Measurements from ENCODE around the gene CDK14.

CDK14 gene

DNA sequence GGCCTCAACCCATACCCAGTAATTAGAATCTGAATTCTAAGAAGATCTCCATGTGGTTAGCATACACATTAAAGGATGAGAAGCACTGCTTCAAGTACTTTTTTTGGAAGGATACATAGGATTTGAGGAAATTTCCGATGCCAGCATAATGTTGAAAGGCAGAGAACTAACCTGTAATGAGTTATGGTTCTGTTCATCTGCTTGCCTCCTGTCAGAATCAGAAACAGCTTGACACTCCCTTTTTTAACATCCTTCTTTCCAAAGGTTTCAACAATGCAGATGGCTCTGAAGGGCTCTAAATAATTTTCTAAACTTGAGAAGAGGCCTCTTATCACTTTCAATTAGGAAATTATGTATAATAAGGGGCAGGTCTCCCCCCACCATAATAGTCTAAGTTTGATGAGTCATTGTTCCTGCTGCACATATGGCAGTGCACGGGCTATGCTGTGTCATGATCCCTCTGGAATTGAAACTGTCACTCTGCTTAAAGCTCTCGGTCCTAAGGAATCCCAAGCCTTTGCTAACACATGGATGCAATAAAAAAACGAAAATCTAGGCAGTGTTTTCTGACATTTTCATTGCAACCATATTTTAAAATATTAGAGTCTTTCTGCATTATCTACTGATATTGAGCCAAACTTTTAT lies 376.9 kb downstream of the CDK14 start:
- no peak for DNase-seq

DNA sequence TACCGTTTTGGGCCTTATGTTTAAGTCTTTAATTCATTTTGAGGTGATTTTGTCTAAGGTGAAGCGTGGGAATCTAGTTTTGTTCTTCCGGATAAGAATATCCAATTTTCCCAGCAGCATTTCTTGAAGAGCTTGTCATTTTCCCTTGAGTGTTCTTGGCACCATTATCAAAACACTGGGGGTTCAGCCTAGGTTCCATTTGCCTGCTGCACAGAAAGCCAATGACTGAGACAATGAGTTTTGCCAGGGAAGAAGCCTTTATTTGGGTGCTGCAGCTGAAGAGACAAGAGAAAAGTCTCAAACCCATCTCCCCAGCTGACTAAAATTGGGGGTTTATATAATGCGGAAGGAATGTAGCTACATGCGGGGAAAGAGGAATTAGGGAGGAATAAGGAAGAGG lies 380.9 kb downstream of the CDK14 start:
- no peak for DNase-seq

DNA sequence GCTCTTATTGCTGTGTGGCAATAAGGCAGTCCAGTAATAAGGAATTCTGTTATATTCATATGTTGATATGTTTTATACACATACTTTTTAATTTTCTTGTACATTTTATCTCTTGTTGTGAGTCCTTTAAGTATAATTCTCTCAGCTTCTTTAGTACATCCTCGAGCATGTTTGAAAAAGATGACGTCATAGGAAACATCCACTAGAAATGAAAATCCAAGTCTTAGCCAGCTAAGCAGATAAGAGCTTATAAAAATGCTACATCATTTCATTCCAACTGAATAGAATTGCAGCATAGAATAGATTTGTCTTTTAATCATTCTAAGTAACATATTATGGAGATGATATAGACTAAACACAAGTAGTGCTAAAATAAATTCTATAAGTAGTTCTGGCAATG lies 384.4 kb downstream of the CDK14 start:
- no peak for DNase-seq

DNA sequence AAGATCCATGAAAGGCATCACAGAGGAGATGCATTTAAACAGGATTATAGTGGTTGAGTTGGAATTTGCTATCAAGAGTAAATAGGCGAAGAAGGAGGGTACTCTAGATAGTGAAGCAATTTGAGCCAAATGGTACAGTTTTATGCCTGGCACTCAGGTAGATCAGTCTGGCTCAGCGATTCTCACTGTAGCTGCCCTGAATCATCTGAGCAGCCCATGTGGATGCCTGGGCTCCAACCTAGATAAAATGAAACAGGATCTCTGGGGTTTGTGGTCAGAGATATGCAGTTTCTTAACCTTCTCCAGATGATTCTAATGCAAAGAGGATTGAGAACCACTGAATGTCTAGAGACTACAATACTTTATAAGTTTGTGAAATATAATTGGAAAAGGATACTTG lies 386.1 kb downstream of the CDK14 start:
- no peak for DNase-seq

DNA sequence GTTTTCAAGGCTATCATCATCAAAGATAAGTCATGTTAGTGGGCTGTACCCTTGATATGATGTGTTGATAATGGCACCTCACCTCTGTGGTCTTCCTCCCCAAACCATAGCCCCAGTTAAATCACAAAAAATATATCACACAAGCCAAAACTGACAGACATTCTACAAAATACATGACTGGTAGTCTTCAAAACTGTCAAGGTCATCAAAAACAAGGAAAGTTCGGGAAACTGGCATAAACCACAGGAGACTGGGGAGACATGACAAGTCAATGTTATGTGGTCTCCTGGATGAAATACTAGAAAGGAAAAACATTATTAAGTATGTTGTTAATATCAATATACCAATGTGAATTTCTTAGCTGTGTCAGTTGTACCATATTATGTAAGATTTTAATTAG lies 388.6 kb downstream of the CDK14 start:
- DNase-seq: no peak

DNA sequence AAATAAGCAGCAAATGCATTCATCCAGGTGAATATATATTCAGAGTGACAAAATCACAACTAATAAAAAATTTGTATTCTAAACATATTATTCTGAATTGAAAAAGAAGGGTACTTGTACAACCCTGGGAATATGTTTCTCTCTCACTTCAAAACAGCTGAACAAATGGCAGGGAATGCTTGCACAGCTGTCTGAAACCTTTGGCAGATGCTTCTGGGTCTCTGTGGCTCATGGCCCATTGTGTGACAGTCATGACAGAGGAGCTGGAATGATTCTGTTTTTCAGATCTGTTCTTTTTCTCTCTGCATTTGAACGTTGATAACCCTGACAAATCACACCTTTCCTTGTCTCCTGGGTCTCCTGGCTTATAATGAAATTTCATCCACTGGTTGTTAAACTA lies 392.4 kb downstream of the CDK14 start:
- no peak for DNase-seq

DNA sequence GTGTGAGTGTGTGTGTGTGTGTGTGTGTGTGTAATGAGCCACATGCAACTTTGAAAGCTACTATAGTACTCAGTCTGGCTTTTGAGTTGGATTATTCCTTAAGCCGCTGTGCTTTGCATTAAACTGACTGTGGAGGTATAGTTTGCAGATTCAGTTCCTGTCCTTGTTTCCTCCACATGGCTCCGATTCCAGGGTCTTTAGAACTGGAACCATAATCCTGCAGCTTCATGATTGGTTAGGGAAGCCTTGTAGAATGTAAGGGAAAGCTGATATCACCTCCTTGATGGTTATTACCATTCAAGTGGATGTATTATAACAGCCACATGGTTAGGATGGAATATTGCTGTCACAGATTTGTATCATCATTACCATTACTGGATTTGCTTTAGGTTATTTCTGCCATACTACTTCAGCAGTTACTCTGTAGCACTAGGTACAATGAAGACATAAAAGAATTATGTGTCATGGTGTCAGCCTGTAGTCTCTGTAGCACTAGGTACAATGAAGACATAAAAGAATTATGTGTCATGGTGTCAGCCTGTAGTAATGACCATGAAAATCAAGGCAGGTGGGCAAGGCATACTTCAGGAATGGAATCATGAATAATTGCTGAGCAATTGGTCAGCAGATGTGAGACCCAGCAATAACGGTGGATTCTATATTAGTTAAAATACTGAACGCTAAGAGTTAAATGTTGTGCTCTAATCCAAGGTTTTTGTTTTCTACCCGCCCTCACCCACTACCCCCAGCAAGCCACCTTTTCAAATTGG lies 393.1 kb downstream of the CDK14 start:
- no peak for DNase-seq

DNA sequence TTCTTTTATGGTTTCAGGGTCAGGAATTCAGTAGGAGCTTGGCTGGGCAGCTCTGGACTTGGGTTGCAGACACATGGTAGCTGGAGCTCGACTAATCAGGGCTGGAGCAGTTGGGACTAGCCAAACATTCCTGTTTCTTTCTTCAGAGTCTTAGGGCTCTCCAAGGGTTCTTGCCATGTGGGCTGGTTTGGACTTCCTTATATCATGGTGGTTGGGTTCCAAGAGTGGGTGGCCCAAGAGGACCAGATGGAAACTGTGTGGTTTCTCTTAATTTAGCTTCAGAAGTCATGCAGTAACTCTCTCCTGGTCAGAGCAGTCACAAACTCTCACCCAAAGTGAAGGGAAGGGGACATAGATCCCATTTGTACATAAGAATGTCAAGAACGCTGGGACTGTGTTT lies 398.0 kb downstream of the CDK14 start:
- DNase-seq: no peak

DNA sequence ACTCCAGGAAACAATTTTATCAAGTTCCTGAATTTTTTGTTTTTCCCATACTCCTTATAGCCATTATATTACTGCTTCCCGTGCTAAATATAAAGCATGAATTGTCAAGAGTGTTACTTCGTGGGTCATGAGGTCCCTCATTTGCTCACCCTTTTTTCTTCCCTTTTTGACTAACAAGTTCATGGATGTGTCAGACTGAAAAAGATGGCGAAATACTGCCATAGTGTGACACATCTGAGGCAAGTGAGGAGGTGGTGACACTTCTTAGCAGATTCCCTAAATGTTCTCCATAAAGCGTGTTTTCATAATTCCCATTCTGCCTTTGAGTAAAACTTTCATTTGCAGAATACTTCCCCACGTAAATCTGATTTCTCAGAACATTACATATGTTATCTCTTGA lies 398.5 kb downstream of the CDK14 start:
- no peak for DNase-seq

DNA sequence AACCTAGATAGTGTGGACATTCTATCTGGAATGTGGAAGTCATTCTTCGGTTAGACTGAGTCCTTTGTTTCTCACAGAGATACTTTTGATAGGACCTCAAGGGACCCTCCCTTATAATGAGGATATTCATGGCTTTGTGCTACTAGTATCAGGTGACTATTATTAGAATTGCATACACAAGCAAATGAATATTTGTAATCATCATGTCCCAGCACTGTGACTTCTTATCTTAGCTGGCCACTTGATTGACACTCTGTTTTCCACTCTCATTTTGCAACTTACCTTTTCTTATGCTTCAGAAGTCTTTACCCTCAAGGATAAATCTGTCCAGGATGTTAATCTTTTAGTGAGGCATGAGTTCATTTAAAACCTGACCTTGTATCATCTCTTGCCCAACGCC lies 399.9 kb downstream of the CDK14 start:
- DNase-seq: no peak

DNA sequence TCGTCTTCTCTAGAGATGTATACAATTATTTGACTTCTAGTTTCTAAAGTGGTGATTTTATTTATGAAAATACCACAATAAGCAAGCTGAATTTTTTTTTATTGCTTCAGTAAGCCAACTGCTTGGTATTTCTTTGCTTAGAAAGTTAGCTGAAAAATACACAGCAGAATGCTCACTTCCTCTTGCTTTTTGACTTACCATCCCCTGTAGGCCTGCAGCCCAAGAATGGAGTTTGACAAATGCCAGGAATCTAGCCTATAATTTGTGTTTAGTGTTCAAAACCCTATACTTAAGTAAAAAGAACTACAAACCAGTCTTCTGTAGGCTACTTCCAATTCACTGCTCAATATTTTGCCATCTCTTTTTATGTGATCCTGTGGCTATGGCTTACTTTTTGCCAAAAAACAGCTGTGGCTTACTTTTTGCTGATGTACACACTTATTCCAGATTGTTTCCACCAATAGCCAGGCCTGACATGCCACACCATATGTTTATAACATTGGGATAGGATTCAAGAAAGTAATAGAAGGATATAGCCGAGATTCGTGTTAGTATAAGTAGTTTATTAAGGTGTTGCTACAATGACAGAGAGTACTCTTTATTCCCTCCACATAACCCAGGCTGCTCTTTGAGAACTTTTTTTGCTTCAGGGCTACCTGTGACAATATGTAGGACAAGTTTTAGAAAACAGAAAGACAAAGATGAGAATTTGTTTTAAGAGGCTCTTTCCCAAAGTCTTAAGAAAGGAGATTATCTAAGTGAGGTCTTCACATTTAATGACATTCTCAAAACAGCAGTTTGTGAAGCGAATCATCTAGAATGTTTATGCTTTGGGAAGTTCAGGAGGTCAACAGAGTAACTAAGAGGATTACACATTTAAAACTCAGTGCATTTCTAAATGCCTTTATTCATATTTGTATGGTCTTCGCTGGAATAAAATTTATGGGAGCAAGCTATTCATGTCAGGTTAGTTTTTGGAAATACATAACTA lies 404.2 kb downstream of the CDK14 start:
- DNase-seq: no peak

DNA sequence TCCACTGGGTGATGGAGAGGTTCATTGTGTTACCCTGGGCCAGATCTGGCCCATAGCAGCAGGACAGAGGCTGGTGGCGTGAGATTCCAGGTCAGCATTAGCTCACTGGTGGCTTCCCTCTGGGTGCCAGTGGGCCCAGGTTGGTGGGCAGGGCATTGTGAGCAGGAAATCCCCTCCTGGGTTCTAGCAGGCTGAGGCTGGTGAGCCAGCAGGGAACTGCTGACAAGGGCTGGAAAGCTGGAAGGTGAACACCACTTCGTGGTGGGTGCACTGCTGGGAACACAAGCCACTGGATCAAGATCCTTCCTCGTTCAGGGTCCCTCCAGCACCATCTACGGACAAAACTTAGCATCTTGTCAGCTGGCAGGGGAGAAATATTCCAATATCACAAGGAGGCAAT lies 408.9 kb downstream of the CDK14 start:
- no peak for DNase-seq

DNA sequence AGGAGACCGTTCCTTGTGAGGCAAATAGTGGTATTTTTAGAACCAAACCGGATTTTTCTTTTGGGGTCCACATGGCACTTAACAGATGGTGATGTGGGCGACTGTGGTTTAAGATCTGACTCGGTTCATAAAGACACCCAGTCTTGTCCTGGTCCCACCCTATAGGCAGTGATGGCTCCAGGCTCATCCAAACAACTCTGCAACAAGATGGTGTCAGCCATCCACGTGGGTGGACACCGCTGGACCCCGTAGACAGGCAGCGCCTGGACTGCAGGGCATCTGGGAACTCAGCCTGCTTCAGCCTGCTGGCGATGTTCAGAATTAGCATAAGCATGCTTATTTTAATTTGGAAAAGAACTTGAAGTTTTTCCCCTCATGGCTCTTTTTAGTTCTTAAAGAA lies 409.7 kb downstream of the CDK14 start:
- DNase-seq: no peak

DNA sequence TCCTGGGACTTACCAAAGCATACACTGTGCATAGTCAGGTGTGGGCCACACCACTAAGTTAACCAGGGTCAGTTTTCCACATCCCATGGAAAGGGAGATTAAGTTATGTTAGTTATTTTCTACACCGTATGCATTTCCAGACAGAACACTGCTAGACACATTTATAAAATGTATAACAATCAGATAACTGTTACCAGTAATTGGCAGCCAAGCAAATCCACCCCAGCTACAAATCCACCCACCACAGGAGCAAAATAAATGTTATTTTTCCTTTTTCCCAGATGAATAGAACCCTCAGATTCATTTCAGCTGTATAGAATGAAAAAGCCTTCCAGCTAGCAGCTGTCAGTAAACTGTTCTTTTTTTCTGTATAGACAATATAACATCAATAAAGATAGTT lies 411.2 kb downstream of the CDK14 start:
- DNase-seq: no peak

DNA sequence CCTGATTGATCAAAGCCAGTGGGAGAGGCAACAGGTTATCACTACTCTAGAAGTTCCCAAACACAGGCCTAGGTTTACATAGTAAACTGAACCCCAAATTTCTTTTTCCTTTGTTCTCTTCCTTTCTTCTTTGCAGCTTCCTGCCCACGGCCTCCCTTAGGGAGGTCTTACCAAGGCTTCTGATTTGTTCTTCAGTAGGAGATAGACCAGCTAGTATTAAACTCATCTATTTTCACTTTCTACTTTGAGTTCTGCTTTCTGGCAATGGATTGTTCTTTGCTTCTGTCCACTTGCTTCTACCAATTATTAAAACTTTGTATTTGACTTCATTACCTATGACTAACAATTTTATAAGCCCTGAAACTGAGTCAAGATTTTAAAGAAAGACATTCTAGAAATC lies 417.0 kb downstream of the CDK14 start:
- DNase-seq: no peak

DNA sequence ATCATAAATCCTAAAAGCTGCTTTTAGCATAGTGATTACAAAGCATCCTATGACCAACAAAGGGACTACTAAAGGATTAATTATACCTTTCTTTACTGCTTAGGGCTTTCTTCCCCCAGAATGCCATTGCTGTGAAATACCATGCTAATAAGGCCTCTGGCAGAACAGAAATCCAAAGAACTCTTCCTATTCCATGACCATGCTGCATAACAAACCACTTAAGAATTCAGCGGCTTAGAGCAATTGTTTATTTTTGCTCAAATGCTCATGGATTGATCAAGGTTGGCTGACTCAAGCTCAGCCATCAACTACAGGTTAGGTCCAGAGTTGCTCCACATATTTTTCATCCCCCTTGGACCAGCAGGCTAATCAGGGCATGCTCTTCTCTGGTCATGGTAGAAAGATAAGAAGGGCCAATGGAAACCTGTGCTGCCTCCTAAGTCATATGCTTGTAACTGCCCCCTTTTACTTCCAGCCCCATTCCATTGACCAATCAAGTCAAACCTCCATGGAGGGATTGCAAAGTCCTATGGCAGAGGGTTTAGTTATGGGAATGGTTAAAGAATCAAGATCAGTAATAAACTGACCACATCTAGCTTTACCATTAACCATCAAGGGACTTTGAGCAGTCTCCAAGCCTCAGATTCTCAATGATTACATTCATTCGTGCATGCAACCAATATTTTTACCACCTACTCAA lies 423.7 kb downstream of the CDK14 start:
- DNase-seq: no peak

DNA sequence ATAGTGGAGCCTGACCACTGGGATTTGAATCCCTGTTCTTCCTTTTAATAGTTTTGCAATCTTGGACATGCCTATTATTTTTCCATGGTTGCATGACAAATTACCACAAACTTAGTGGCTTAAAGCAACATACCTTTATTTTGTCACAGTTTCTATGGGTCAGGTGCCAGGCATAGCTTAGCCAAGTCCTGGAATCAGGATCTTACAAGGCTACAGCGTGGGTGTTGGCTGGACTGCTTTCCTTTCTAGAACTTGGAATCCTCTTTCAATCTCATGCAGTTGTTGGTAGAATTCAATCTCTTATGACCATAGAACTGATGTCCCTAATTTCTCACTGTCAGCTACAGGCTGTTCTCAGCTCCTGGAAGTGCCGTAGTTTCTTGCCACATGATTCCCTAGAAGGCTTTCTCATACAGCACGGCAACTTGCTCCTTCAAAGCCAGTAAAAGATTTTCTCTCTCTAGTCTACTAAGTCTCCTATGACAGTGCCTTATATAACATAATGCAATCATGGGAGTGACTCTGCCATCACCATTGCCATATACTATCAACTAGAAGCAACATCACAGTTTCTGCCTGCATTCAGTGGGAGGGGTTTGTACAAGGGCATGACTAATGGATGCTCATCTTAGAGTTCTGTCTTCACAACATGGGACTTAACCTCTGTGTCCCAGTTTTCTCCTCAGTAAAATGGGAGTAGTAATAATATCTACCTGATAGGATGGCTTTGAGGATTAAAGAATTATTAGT lies 424.7 kb downstream of the CDK14 start:
- DNase-seq: no peak

DNA sequence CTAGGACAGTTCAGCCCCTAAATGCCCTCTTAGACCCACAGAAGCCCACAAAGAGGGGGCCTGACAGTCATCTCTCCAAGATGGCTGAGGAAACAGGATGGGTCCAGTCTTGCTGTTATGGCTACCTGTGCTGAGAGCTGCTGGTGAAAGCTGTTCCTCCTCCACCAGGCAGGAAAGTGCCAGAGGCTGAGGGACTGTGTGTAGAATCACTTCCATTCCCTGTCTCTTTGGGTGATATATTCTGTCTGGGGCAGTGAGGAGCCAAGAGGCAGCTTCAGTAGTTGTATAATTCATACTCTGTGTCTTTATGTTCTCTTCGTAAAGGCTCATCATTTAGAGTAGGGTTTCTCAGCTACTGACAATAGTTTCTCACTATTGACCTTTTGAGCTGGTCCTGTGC lies 425.8 kb downstream of the CDK14 start:
- DNase-seq: no peak

DNA sequence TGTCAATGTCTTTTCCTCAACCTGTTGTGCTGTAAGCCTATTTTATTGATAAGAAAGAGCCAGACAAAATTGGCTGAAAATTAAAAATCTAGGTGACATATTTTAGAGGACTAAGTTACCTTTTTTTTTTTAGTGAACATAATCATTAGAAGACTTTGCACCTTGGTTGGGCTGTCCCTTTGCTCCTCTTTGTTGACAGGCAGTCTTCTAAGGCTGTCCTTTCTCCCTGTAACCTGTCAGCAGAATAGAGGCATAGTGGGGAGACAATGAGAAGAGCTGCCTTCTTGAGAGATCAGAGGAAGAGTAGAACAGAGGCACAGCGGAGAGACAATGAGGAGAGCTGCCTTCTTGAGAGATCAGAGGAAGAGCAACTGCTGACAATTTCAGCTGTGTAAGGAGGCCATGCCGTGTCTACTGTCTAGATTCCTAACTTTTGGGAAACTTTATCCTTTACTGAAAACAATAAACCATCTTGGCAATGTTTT lies 429.8 kb downstream of the CDK14 start:
- no peak for DNase-seq

DNA sequence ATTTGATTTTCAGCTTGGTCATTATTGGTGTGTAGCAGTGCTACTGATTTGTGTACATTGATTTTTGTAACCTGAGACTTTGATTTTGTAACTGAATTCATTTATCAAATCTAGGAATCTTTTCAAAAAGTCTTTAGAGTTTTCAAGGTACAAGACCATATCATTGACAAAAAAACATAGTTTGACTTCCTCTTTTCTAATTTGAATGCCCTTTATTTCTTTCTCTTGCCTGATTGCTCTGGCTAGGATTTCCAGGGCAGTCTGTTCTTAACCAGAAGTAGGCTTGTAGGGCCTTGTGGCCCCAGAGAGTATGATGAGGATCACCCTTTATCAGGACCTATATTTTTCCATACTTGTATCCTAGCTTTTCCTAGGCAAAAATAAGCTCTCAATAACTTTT lies 433.6 kb downstream of the CDK14 start:
- no peak for DNase-seq

DNA sequence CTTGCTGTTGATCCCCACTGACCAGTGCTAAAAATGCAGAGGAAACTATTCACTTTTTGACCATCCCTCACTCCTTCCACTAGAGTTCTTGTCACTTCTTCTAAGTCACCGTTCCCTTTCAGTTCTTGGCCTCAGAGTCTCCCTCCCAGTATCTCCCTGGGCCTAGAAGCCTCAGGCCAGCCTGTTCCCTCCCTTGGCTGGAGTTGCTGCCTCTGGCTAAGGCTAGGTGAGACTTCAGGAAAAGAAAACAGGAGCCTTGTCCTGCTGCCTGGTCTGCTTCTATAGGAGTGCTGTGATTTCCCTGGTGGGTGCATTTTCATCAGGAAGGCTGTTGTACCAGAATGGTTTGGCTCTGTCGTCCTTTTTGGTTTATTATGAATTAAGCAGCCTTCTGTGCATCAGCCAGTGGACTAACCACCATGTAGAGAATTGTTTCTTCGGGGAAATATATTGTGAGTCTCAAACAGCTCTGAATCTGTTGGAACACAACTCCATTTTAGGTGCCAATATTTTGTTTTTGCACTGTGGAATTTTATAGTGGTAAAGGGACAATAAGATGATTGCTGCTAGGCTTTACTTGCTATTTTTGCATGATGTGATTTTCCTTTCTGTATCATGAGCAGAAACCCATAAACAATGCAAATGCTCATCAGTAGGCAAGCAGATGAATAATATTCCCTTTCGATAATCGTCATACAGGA lies 434.7 kb downstream of the CDK14 start:
- no peak for DNase-seq
